H1 (cell line): Measurements from ENCODE around the gene CELSR3. TPM values are rescaled to one million over a fixed set of nuclear protein-coding genes. Genes with fewer than 3 reads are reported as not detected.

Experiments used
- CTCF ChIA-PET: fragments of 300-600 bp; sonication (Branson Sonifier 250); formaldehyde crosslinking; loops from one replicate; lab custom pipeline; 2021; ENCODE audit not compliant: partially characterized antibody; lab: Charles Lee
- POLR2A ChIA-PET: fragments of 300-600 bp; sonication (Branson Sonifier 250); formaldehyde crosslinking; loops from one replicate; lab custom pipeline; 2021; ENCODE audit warnings: inconsistent platforms; ENCODE audit not compliant: partially characterized antibody; lab: Charles Lee
- DNase-seq, 2 experiments: peaks; one replicate each; pipeline versions ENCODE4 v3.0.0 to v3.0.0-alpha.2; 2010 to 2022; ENCODE audit warnings: low spot score in 2 of 2, low read depth in 1 of 2, mixed read lengths in 1 of 2
- FAIRE-seq: peaks from 2 replicates; lab custom pipeline; 2011; peaks lifted over from hg19 to GRCh38; lab: Jason Lieb, UNC
- H2AFZ ChIP-seq: 2 replicates; pipeline ENCODE4 v1.8.1; 2012; ENCODE audit warnings: low read length, inconsistent platforms
- H2AK5ac ChIP-seq: 2 replicates; pipeline ENCODE4 v1.6.1; 2013; ENCODE audit warnings: low read depth, low read length
- H2BK120ac ChIP-seq: replicated peaks from 2 replicates; pipeline ENCODE3; 2013; ENCODE audit warnings: low read depth, low read length, inconsistent platforms
- H2BK12ac ChIP-seq: 2 replicates; pipeline ENCODE4 v1.6.1; 2013; ENCODE audit warnings: low read depth, low read length
- H2BK15ac ChIP-seq: 2 replicates; pipeline ENCODE4 v1.6.1; 2013; ENCODE audit warnings: low read length
- H2BK20ac ChIP-seq: 2 replicates; pipeline ENCODE4 v1.6.1; 2013; ENCODE audit warnings: low read length
- H2BK5ac ChIP-seq: 2 replicates; pipeline ENCODE4 v1.6.1; 2013; ENCODE audit warnings: low read depth, low read length
- H3K14ac ChIP-seq: 2 replicates; pipeline ENCODE4 v1.6.1; 2013; ENCODE audit warnings: inconsistent platforms; ENCODE audit not compliant: insufficient read length
- H3K18ac ChIP-seq: 2 replicates; pipeline ENCODE4 v1.6.1; 2013; ENCODE audit warnings: low read length; ENCODE audit errors: extremely low read depth
- H3K23ac ChIP-seq: 2 replicates; pipeline ENCODE4 v1.6.1; 2013; ENCODE audit warnings: inconsistent platforms; ENCODE audit not compliant: insufficient read length
- H3K23me2 ChIP-seq: 2 replicates; pipeline ENCODE4 v1.6.1; 2013; ENCODE audit warnings: low read depth, low read length
- H3K27ac ChIP-seq: 2 replicates; pipeline ENCODE4 v1.6.1; 2011; ENCODE audit warnings: low read depth, low read length, inconsistent platforms
- H3K27me3 ChIP-seq, 4 experiments: replicated peaks in 1 of 4; 1 replicate in 1 of 4; 2 replicates in 3 of 4; pipeline versions ENCODE4 v1.6.1 to v1.8.1; 2011 to 2013; ENCODE audit warnings: low read length in 3 of 4, mild to moderate bottlenecking in 3 of 4, inconsistent platforms in 2 of 4, mixed read lengths in 2 of 4, moderate library complexity in 1 of 4; ENCODE audit not compliant: control insufficient read depth in 3 of 4, insufficient read depth in 3 of 4; ENCODE audit errors: extremely low read depth in 1 of 4
- H3K36me3 ChIP-seq, 4 experiments: 2 replicates each; pipeline versions ENCODE4 v1.6.1 to v1.8.1; 2011 to 2013; ENCODE audit warnings: mild to moderate bottlenecking in 4 of 4, low read length in 3 of 4, moderate library complexity in 2 of 4, control low read depth in 1 of 4, inconsistent platforms in 1 of 4; ENCODE audit not compliant: insufficient read depth in 4 of 4, control insufficient read depth in 2 of 4
- H3K4ac ChIP-seq: replicated peaks from 2 replicates; pipeline ENCODE3; 2013; ENCODE audit warnings: low read length, low read depth, mixed read lengths, inconsistent platforms; ENCODE audit not compliant: insufficient read length
- H3K4me1 ChIP-seq, 4 experiments: replicated peaks in 1 of 4; 1 replicate in 1 of 4; 2 replicates in 3 of 4; pipeline versions ENCODE4 v1.6.1 to v1.8.1; 2011 to 2013; ENCODE audit warnings: low read length in 3 of 4, inconsistent platforms in 2 of 4, mixed read lengths in 1 of 4; ENCODE audit not compliant: insufficient read depth in 4 of 4, control insufficient read depth in 3 of 4
- H3K4me2 ChIP-seq, 2 experiments: 2 replicates each; pipeline versions ENCODE4 v1.6.1 to v1.8.1; 2011 to 2013; ENCODE audit warnings: low read depth in 2 of 2, low read length in 2 of 2, control low read depth in 1 of 2, inconsistent platforms in 1 of 2, mild to moderate bottlenecking in 1 of 2; ENCODE audit not compliant: insufficient read depth in 1 of 2
- H3K4me3 ChIP-seq, 4 experiments: fragments of 200-600, 300-600 bp in 1 of 4; sonication (generic), shearing (Covaris generic), sonication (Bioruptor Twin) in 1 of 4; 2 replicates each; pipeline versions ENCODE4 v1.5.1 to v1.8.1; 2011 to 2016; ENCODE audit warnings: low read length in 4 of 4, low read depth in 3 of 4, control low read depth in 2 of 4, inconsistent platforms in 2 of 4, mild to moderate bottlenecking in 2 of 4, mixed read lengths in 1 of 4, moderate library complexity in 1 of 4; ENCODE audit not compliant: insufficient read depth in 2 of 4; ENCODE audit errors: extremely low read depth in 1 of 4
- H3K56ac ChIP-seq: replicated peaks from 2 replicates; pipeline ENCODE3; 2013; ENCODE audit warnings: low read depth, mild to moderate bottlenecking, mixed read lengths, low read length, inconsistent platforms; ENCODE audit not compliant: insufficient read length
- H3K79me1 ChIP-seq: 2 replicates; pipeline ENCODE4 v1.6.1; 2013; ENCODE audit warnings: low read depth, low read length, control low read depth
- H3K79me2 ChIP-seq, 2 experiments: 2 replicates each; pipeline versions ENCODE4 v1.6.1 to v1.8.1; 2012 to 2013; ENCODE audit warnings: low read length in 2 of 2, mild to moderate bottlenecking in 2 of 2, inconsistent platforms in 1 of 2; ENCODE audit not compliant: insufficient read depth in 2 of 2, control insufficient read depth in 1 of 2
- H3K9ac ChIP-seq, 4 experiments: replicated peaks in 1 of 4; 1 replicate in 1 of 4; 2 replicates in 3 of 4; pipeline versions ENCODE4 v1.6.1 to v1.8.1; 2011 to 2013; ENCODE audit warnings: low read depth in 3 of 4, low read length in 3 of 4, control low read depth in 2 of 4, mild to moderate bottlenecking in 2 of 4, moderate library complexity in 2 of 4, inconsistent platforms in 1 of 4; ENCODE audit errors: extremely low read depth in 1 of 4
- H3K9me3 ChIP-seq, 2 experiments: 2 replicates each; pipeline versions ENCODE4 v1.6.1 to v1.8.1; 2012 to 2013; ENCODE audit warnings: mild to moderate bottlenecking in 2 of 2, moderate library complexity in 2 of 2, control low read depth in 1 of 2, inconsistent platforms in 1 of 2, low read depth in 1 of 2, low read length in 1 of 2, mixed read lengths in 1 of 2; ENCODE audit not compliant: insufficient read depth in 2 of 2
- H4K20me1 ChIP-seq, 2 experiments: replicated peaks in 1 of 2; 2 replicates each; pipeline versions ENCODE3 to v1.8.1; 2011 to 2013; ENCODE audit warnings: inconsistent platforms in 2 of 2, low read length in 2 of 2, mild to moderate bottlenecking in 1 of 2; ENCODE audit not compliant: insufficient read depth in 2 of 2, control insufficient read depth in 1 of 2
- H4K5ac ChIP-seq: 2 replicates; pipeline ENCODE4 v1.6.1; 2013; ENCODE audit warnings: low read length, low read depth, mixed read lengths, inconsistent platforms; ENCODE audit not compliant: insufficient read length
- H4K8ac ChIP-seq: 2 replicates; pipeline ENCODE4 v1.8.0; 2013; ENCODE audit warnings: mild to moderate bottlenecking, moderate library complexity, low read length, inconsistent platforms; ENCODE audit not compliant: insufficient read depth; ENCODE audit errors: extremely low read depth
- H4K91ac ChIP-seq: replicated peaks from 2 replicates; pipeline ENCODE3; 2013; ENCODE audit warnings: low read length, mixed read lengths, inconsistent platforms; ENCODE audit not compliant: insufficient read length
- CHD2 ChIP-seq: IDR thresholded peaks from 2 replicates; pipeline ENCODE4 v1.6.1; 2012; ENCODE audit warnings: low read length, improper control_type of control experiment
- KDM1A ChIP-seq: fragments of 200-600, 300-600 bp; sonication (generic); IDR thresholded peaks from 2 replicates; pipeline ENCODE4 v1.7.1; 2016; ENCODE audit warnings: mild to moderate bottlenecking, low read length, borderline replicate concordance
- POLR2AphosphoS5 ChIP-seq: IDR thresholded peaks from 2 replicates; pipeline ENCODE4 v1.6.1; 2011; ENCODE audit warnings: low read depth, low read length
- RFX5 ChIP-seq: IDR thresholded peaks from 2 replicates; pipeline ENCODE4 v1.6.1; 2011; ENCODE audit warnings: low read depth, low read length, improper control_type of control experiment, borderline replicate concordance
- WGBS, 2 experiments: shearing (Covaris generic) in 1 of 2; methylation state at CpG; one replicate each; pipeline versions ENCODE4 v1.1.6 to v1.1.7; 2013 to 2015; ENCODE audit warnings: low lambda C conversion rate in 2 of 2, mixed read lengths in 2 of 2, inconsistent platforms in 1 of 2, low coverage in 1 of 2, missing lambda C conversion rate in 1 of 2; ENCODE audit not compliant: insufficient replicate concordance in 2 of 2, insufficient coverage in 1 of 2, insufficient read length in 1 of 2; ENCODE audit errors: extremely low coverage in 1 of 2, missing lambda C conversion rate in 1 of 2; 5-methylcytosine and 5-hydroxymethylcytosine counted together
- polyA plus RNA-seq, 7 experiments: library from polyadenylated mRNA; depleted of rRNA in 3 of 7; stranded (reverse) in 5 of 7; unstranded in 2 of 7; fragments of >200 nt in 5 of 7; fragments of 200-250 nt in 2 of 7; gene quantifications; 1 replicate in 5 of 7; 2 replicates in 1 of 7; 4 replicates in 1 of 7; pipeline versions ENCODE4 v1.2.1 to v1.2.3, GENCODE V29; 2011 to 2013; ENCODE audit warnings: missing spikeins in 2 of 7, mixed read lengths in 2 of 7
- total RNA-seq: library from RNA; stranded (reverse); fragmentation: NEBNext Ultra II Directional; extraction: Animal tissue kit (Norgen Biotek cat#: 25700); gene quantifications from 2 replicates; pipeline ENCODE4 v1.2.1, GENCODE V29; 2021

Gene CELSR3
- total and polyA plus RNA-seq, 2 of the 8 experiments (the other 6 are each of a cell fraction or from before 2014, with no cell fraction given), result 11.6 to 29.5 TPM

DNA sequence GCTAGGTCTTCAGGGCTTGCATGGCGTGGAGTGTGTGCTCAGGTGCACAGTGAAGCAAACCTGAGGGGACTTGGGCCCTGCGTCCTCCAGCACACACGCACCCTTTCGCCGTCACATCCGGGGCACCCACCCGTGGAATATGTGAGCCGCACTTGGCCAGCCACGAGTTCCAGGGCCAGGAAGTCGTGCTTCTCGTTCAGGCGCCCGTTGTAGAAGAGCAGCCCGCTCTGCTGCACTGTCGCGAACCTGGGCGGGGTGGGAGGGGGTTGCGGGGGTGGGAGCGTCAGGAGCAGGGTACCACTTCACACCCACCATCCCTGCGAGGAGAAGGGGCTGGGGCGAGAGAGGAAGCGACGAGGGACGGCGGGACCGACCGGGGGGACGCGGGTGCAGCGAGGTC is 7.1 kb downstream of the CELSR3 start:
- FAIRE-seq, result no peak

More for the DNA sequence above, 7.1 kb downstream of the CELSR3 start:
- H2BK120ac ChIP-seq, result no peak overlapping the region
- no peak overlapping the region for H4K8ac ChIP-seq
- H4K20me1 ChIP-seq, result peaks cover 6 to 32% of the 10 kb centered on the region in 2 experiments
- H3K27me3 ChIP-seq, result peaks cover 0 to 5% (median 3%) of the 10 kb centered on the region in 4 experiments; a peak in 3 of 7 replicates
- H3K4me3 ChIP-seq, result peak overlapping the region; percentile 28 to 61 (median 33)
- DNase-seq, result no peak
- 46% methylated on average over 18 of the region's 30 CpGs; no CpG with 5 or more reads in 1 of the 2 experiments for WGBS, 2 experiments
- H3K9ac ChIP-seq, result peak overlapping the region in 3 of 4 experiments; percentile 29 to 55 (median 53); a peak in 3 of 7 replicates
- TF ChIP-seq POLR2AphosphoS5 (0 out of 2 replicates have a peak, but pooled peaks have one; percentile 25), CHD2 (no peak), KDM1A (no peak), RFX5 (no peak)
- TF ChIP-seq, all 59 proteins: peak for 1
- Histone ChIP-seq H3K23ac (no peak overlapping the region), H2BK12ac (peak overlapping the region; percentile 55; the same call in 1 of the 2 replicates), H3K14ac (no peak overlapping the region), H3K4me1 (peaks cover 0 to 16% (median 15%) of the 10 kb centered on the region in 4 experiments; a peak in 6 of 7 replicates), H4K91ac (peak overlapping the region; percentile 34), H3K4ac (peak overlapping the region; percentile 81), H4K5ac (peak overlapping the region; percentile 3), H3K79me1 (peaks cover under 1% of the 10 kb centered on the region; the same call in 1 of the 2 replicates), H2AK5ac (0 out of 2 replicates have a peak overlapping the region, but pooled peaks have one; percentile 19), H2BK5ac (peak overlapping the region; percentile 69; the same call in 1 of the 2 replicates), H2BK15ac (peak overlapping the region; percentile 75), H3K56ac (no peak overlapping the region), H3K27ac (no peak overlapping the region; the same call in 1 of the 2 replicates), H3K4me2 (peak overlapping the region; percentile 74 to 81), H3K36me3 (peaks cover 0 to 9% (median 7%) of the 10 kb centered on the region in 4 experiments; a peak in 5 of 8 replicates), H3K23me2 (peaks cover 11% of the 10 kb centered on the region; the same call in 1 of the 2 replicates), H2AFZ (0 out of 2 replicates have a peak overlapping the region, but pooled peaks have one; percentile 68), H3K18ac (peak overlapping the region; percentile 85; the same call in 1 of the 2 replicates), H2BK20ac (no peak overlapping the region), H3K9me3 (no peaks in the 10 kb centered on the region), H3K79me2 (no peaks in the 10 kb centered on the region)
- ChIA-PET CTCF (interaction anchor here (0.6 to 2.6 kb wide), 6 partner anchors 11 to 223 kb away, joined by 3 to 11 read pairs (median 4); partner anchors contain the start of genes PFKFB4 and SLC26A6), POLR2A (interaction anchor here (0.7 to 10.5 kb wide), 7 partner anchors 8 to 209 kb away, joined by 3 to 111 read pairs (median 5); partner anchors contain the start of genes ATRIP, CELSR3, SLC26A6 and UQCRC1)
